Measurements from ENCODE around the gene CAP2. TPM values are rescaled to one million over a fixed set of nuclear protein-coding genes. Genes with fewer than 3 reads are reported as not detected.
A peak's percentile ranks its signal among the peaks of the same experiment; 100 is the strongest.

CAP2 gene
- total and polyA plus RNA-seq, 7 experiments from 2014 or later, result not detected

GRCh38 chr6:17385660-17386059 lies 7.7 kb upstream of the CAP2 start:
- H3K4me1 Mint-ChIP-seq, result no peaks in the 10 kb centered on the region
- H3K9me3 Mint-ChIP-seq, result peaks cover 0 to 3% (median 0%) of the 10 kb centered on the region in 11 donors
- Histone ChIP-seq H3K36me3 (ENCODE audit: control insufficient read depth in 2 of 3, insufficient read depth in 3 of 3, low read length in 3 of 3) (no peaks in the 10 kb centered on the region), H3K4me1 (ENCODE audit: control insufficient read depth in 2 of 2, insufficient read depth in 2 of 2, low read length in 2 of 2) (no peaks in the 10 kb centered on the region), H3K27ac (ENCODE audit: low read depth, low read length) (no peak overlapping the region), H3K4me3 (ENCODE audit: low read length) (no peak overlapping the region), H3K9me3 (ENCODE audit: control insufficient read depth in 2 of 3, low read length in 3 of 3) (no peaks in the 10 kb centered on the region), H3K27me3 (ENCODE audit: control insufficient read depth in 2 of 2, insufficient read depth in 2 of 2, low read length in 2 of 2) (no peaks in the 10 kb centered on the region)
- POLR2A ChIA-PET, result no interaction called here
- intact Hi-C loops (cut with micrococcal nuclease), result no loop called here
- H3K27ac Mint-ChIP-seq, result no peak overlapping the region
- H3K27me3 Mint-ChIP-seq, result peaks cover 5 to 40% (median 20%) of the 10 kb centered on the region in 5 donors
- no peak overlapping the region for H3K4me3 Mint-ChIP-seq
- ATAC-seq (no peak), DNase-seq (no peak)
- CTCF ChIA-PET, result interaction anchor here (0.6 kb wide), 1 partner anchor 336 kb away, joined by 3 read pairs; no protein-coding TSS in a partner anchor
- no peaks in the 10 kb centered on the region for H3K36me3 Mint-ChIP-seq

GRCh38 chr6:17388365-17388764 lies 5.0 kb upstream of the CAP2 start:
- Histone ChIP-seq H3K27ac (ENCODE audit: low read depth, low read length) (no peak overlapping the region), H3K4me3 (ENCODE audit: low read length) (no peak overlapping the region), H3K4me1 (ENCODE audit: control insufficient read depth in 2 of 2, insufficient read depth in 2 of 2, low read length in 2 of 2) (no peaks in the 10 kb centered on the region), H3K9me3 (ENCODE audit: control insufficient read depth in 2 of 3, low read length in 3 of 3) (no peaks in the 10 kb centered on the region), H3K36me3 (ENCODE audit: control insufficient read depth in 2 of 3, insufficient read depth in 3 of 3, low read length in 3 of 3) (no peaks in the 10 kb centered on the region), H3K27me3 (ENCODE audit: control insufficient read depth in 2 of 2, insufficient read depth in 2 of 2, low read length in 2 of 2) (peaks cover 0 to 5% of the 10 kb centered on the region in 2 donors)
- H3K9me3 Mint-ChIP-seq, result peaks cover 0 to 5% (median 0%) of the 10 kb centered on the region in 11 donors
- POLR2A ChIA-PET, result no interaction called here
- intact Hi-C loops (cut with micrococcal nuclease), result no loop called here
- DNase-seq (no peak), ATAC-seq (no peak)
- H3K4me3 Mint-ChIP-seq, result no peak overlapping the region
- no peaks in the 10 kb centered on the region for H3K36me3 Mint-ChIP-seq
- CTCF ChIA-PET, result no interaction called here
- peaks cover 0 to 4% (median 2%) of the 10 kb centered on the region in 7 donors for H3K4me1 Mint-ChIP-seq
- H3K27ac Mint-ChIP-seq, result no peak overlapping the region
- H3K27me3 Mint-ChIP-seq, result peaks cover 31 to 66% (median 46%) of the 10 kb centered on the region in 5 donors

GRCh38 chr6:17389274-17389847 lies 4.0 kb upstream of the CAP2 start:
- POLR2A ChIA-PET, result no interaction called here
- H3K4me3 ChIP-seq (ENCODE audit: low read length), result no peak overlapping the region
- no peak overlapping the region for H3K27ac Mint-ChIP-seq
- H3K27me3 Mint-ChIP-seq, result peaks cover 36 to 61% (median 51%) of the 10 kb centered on the region in 5 donors
- no peaks in the 10 kb centered on the region for H3K4me1 ChIP-seq (ENCODE audit: control insufficient read depth in 2 of 2, insufficient read depth in 2 of 2, low read length in 2 of 2)
- ATAC-seq, result no peak
- no peaks in the 10 kb centered on the region for H3K36me3 ChIP-seq (ENCODE audit: control insufficient read depth in 2 of 3, insufficient read depth in 3 of 3, low read length in 3 of 3)
- CTCF ChIA-PET, result no interaction called here
- no peaks in the 10 kb centered on the region for H3K36me3 Mint-ChIP-seq
- peaks cover 0 to 5% (median 0%) of the 10 kb centered on the region in 11 donors for H3K9me3 Mint-ChIP-seq
- peaks cover 0 to 5% of the 10 kb centered on the region in 2 donors for H3K27me3 ChIP-seq (ENCODE audit: control insufficient read depth in 2 of 2, insufficient read depth in 2 of 2, low read length in 2 of 2)
- H3K4me1 Mint-ChIP-seq, result peaks cover 0 to 8% (median 8%) of the 10 kb centered on the region in 7 donors
- H3K9me3 ChIP-seq (ENCODE audit: control insufficient read depth in 2 of 3, low read length in 3 of 3), result no peaks in the 10 kb centered on the region
- no peak overlapping the region for H3K27ac ChIP-seq (ENCODE audit: low read depth, low read length)
- no peak overlapping the region for H3K4me3 Mint-ChIP-seq
- DNase-seq, result no peak
- intact Hi-C loops (cut with micrococcal nuclease), result no loop called here

- H3K27ac Mint-ChIP-seq, result no peak overlapping the region
- H3K27ac ChIP-seq (ENCODE audit: low read depth, low read length), result no peak overlapping the region
- no peaks in the 10 kb centered on the region for H3K9me3 ChIP-seq (ENCODE audit: control insufficient read depth in 2 of 3, low read length in 3 of 3)
- H3K4me3 Mint-ChIP-seq, result no peak overlapping the region
- ChIA-PET POLR2A (no interaction called here), CTCF (interaction anchor here (0.6 kb wide), 1 partner anchor 18 kb away, joined by 3 read pairs; no protein-coding TSS in a partner anchor)
- peaks cover 0 to 5% (median 0%) of the 10 kb centered on the region in 11 donors for H3K9me3 Mint-ChIP-seq
- DNase-seq (no peak), ATAC-seq (no peak)
- H3K4me1 Mint-ChIP-seq, result peaks cover 0 to 10% (median 8%) of the 10 kb centered on the region in 7 donors
- peaks cover 0 to 5% of the 10 kb centered on the region in 2 donors for H3K27me3 ChIP-seq (ENCODE audit: control insufficient read depth in 2 of 2, insufficient read depth in 2 of 2, low read length in 2 of 2)
- H3K4me3 ChIP-seq (ENCODE audit: low read length), result no peak overlapping the region
- peaks cover 46 to 67% (median 60%) of the 10 kb centered on the region in 5 donors for H3K27me3 Mint-ChIP-seq
- H3K4me1 ChIP-seq (ENCODE audit: control insufficient read depth in 2 of 2, insufficient read depth in 2 of 2, low read length in 2 of 2), result no peaks in the 10 kb centered on the region
- H3K36me3 ChIP-seq (ENCODE audit: control insufficient read depth in 2 of 3, insufficient read depth in 3 of 3, low read length in 3 of 3), result no peaks in the 10 kb centered on the region
- H3K36me3 Mint-ChIP-seq, result no peaks in the 10 kb centered on the region
- intact Hi-C loops (cut with micrococcal nuclease), result no loop called here
Observed at GRCh38 chr6:17390276-17390675, 3.1 kb upstream of the CAP2 start.

GRCh38 chr6:17391976-17392375 lies 1.4 kb upstream of the CAP2 start:
- Mint-ChIP-seq H3K36me3 (no peaks in the 10 kb centered on the region), H3K9me3 (peaks cover 0 to 6% (median 0%) of the 10 kb centered on the region in 11 donors)
- CTCF ChIA-PET, result no interaction called here

GRCh38 chr6:17393892-17394631 lies 667 bp downstream of the CAP2 start:
- DNase-seq (no peak), ATAC-seq (no peak)
- Histone ChIP-seq H3K4me1 (ENCODE audit: control insufficient read depth in 2 of 2, insufficient read depth in 2 of 2, low read length in 2 of 2) (no peaks in the 10 kb centered on the region), H3K9me3 (ENCODE audit: control insufficient read depth in 2 of 3, low read length in 3 of 3) (no peaks in the 10 kb centered on the region), H3K27ac (ENCODE audit: low read depth, low read length) (no peak overlapping the region), H3K4me3 (ENCODE audit: low read length) (no peak overlapping the region), H3K27me3 (ENCODE audit: control insufficient read depth in 2 of 2, insufficient read depth in 2 of 2, low read length in 2 of 2) (peaks cover 0 to 5% of the 10 kb centered on the region in 2 donors), H3K36me3 (ENCODE audit: control insufficient read depth in 2 of 3, insufficient read depth in 3 of 3, low read length in 3 of 3) (no peaks in the 10 kb centered on the region)
- Mint-ChIP-seq H3K27me3 (peaks cover 57 to 79% (median 75%) of the 10 kb centered on the region in 5 donors), H3K36me3 (no peaks in the 10 kb centered on the region), H3K4me1 (peaks cover 0 to 10% (median 8%) of the 10 kb centered on the region in 7 donors), H3K27ac (no peak overlapping the region), H3K4me3 (peak overlapping the region; percentile 40 to 80 (median 58)), H3K9me3 (peaks cover 0 to 10% (median 0%) of the 10 kb centered on the region in 11 donors)
- intact Hi-C loops (cut with micrococcal nuclease), result no loop called here
- CTCF ChIA-PET, result no interaction called here
- POLR2A ChIA-PET, result no interaction called here

More at GRCh38 chr6:17391976-17392375, 1.4 kb upstream of the CAP2 start:
- H3K4me3 Mint-ChIP-seq, result peak overlapping the region in 1 of 10 donors; percentile 47
- DNase-seq (no peak), ATAC-seq (no peak)
- H3K27ac Mint-ChIP-seq, result no peak overlapping the region
- no peaks in the 10 kb centered on the region for H3K4me1 ChIP-seq (ENCODE audit: control insufficient read depth in 2 of 2, insufficient read depth in 2 of 2, low read length in 2 of 2)
- peaks cover 0 to 5% of the 10 kb centered on the region in 2 donors for H3K27me3 ChIP-seq (ENCODE audit: control insufficient read depth in 2 of 2, insufficient read depth in 2 of 2, low read length in 2 of 2)
- intact Hi-C loops (cut with micrococcal nuclease), result no loop called here
- peaks cover 0 to 10% (median 8%) of the 10 kb centered on the region in 7 donors for H3K4me1 Mint-ChIP-seq
- peaks cover 57 to 79% (median 70%) of the 10 kb centered on the region in 5 donors for H3K27me3 Mint-ChIP-seq
- no peaks in the 10 kb centered on the region for H3K36me3 ChIP-seq (ENCODE audit: control insufficient read depth in 2 of 3, insufficient read depth in 3 of 3, low read length in 3 of 3)
- no peak overlapping the region for H3K4me3 ChIP-seq (ENCODE audit: low read length)
- H3K9me3 ChIP-seq (ENCODE audit: control insufficient read depth in 2 of 3, low read length in 3 of 3), result no peaks in the 10 kb centered on the region
- POLR2A ChIA-PET, result no interaction called here
- no peak overlapping the region for H3K27ac ChIP-seq (ENCODE audit: low read depth, low read length)

Data from naive thymus-derived CD4-positive, alpha-beta T cell (primary cell).